ENCODE measurements around the gene TSPAN8. TPM values are rescaled to one million over a fixed set of nuclear protein-coding genes. Genes with fewer than 3 reads are reported as not detected.

Gene TSPAN8
- total and polyA plus RNA-seq, 2 experiments from 2014 or later = not detected

GRCh38 chr12:71152851-71153250 lies 4.9 kb downstream of the TSPAN8 start:
- Histone ChIP-seq H3F3A (replicated peaks; ENCODE audit: low read depth) (no peaks in the 10 kb centered on the region), H3K36me3 (ENCODE audit: insufficient read depth) (no peaks in the 10 kb centered on the region), H3K27ac (ENCODE audit: low read depth) (no peak overlapping the region), H3K4me1 (ENCODE audit: insufficient read depth) (0 out of 2 replicates have a peak, but pooled peaks cover 1% of the 10 kb centered on the region), H3K9me2 (ENCODE audit: insufficient read depth) (no peaks in the 10 kb centered on the region), H3K79me2 (replicated peaks; ENCODE audit: insufficient read depth) (no peaks in the 10 kb centered on the region), H2AFZ (no peak overlapping the region), H3K4me2 (no peak overlapping the region), H3K27me3 (ENCODE audit: insufficient read depth) (no peaks in the 10 kb centered on the region), H3K4me3 (no peak overlapping the region), H4K20me1 (replicated peaks; ENCODE audit: insufficient read depth) (no peaks in the 10 kb centered on the region)
- no peak for DNase-seq (ENCODE audit: low spot score)
- Mint-ChIP-seq H3K9me3 (peaks cover 9% of the 10 kb centered on the region; the same call in 2 of the 3 replicates), H3K27ac (no peak overlapping the region), H3K36me3 (ENCODE audit: low read depth) (no peaks in the 10 kb centered on the region), H3K4me3 (no peak overlapping the region), H3K27me3 (ENCODE audit: insufficient read depth, low read depth, poor library complexity) (no peaks in the 10 kb centered on the region), H3K4me1 (no peaks in the 10 kb centered on the region)
- TF ChIP-seq ETS1 (IDR thresholded peaks at IDR 0.05) (no peak), EZH2 (IDR thresholded peaks at IDR 0.05; ENCODE audit: low read depth, unreplicated experiment) (no peak), CTCF (conservative IDR thresholded peaks at IDR 0.05; ENCODE audit: low read depth in 2 of 2) (no peak), ZNF331 (CRISPR knock-in tag; IDR thresholded peaks at IDR 0.05; ENCODE audit: low read depth) (no peak), STAT1 (IDR thresholded peaks at IDR 0.05; ENCODE audit: unreplicated experiment) (no peak), EZH2phosphoT487 (IDR thresholded peaks at IDR 0.05; ENCODE audit: unreplicated experiment) (no peak), JUNB (IDR thresholded peaks at IDR 0.05; ENCODE audit: unreplicated experiment) (no peak), REST (IDR thresholded peaks at IDR 0.05; ENCODE audit: unreplicated experiment) (no peak), ZNF114 (CRISPR knock-in tag; IDR thresholded peaks at IDR 0.05) (no peak), ZNF462 (CRISPR knock-in tag; IDR thresholded peaks at IDR 0.05) (no peak), CREB1 (CRISPR knock-in tag; IDR thresholded peaks at IDR 0.05; ENCODE audit: low read depth) (no peak), POLR2AphosphoS5 (IDR thresholded peaks at IDR 0.05; ENCODE audit: low read depth) (no peak), NANOG (IDR thresholded peaks at IDR 0.05; ENCODE audit: borderline replicate concordance) (no peak)
- no peak for ATAC-seq

Measured in GM23338 (cell line).